ENCODE results near the gene CMC4.

CMC4 gene, protein sequence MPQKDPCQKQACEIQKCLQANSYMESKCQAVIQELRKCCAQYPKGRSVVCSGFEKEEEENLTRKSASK

DNA sequence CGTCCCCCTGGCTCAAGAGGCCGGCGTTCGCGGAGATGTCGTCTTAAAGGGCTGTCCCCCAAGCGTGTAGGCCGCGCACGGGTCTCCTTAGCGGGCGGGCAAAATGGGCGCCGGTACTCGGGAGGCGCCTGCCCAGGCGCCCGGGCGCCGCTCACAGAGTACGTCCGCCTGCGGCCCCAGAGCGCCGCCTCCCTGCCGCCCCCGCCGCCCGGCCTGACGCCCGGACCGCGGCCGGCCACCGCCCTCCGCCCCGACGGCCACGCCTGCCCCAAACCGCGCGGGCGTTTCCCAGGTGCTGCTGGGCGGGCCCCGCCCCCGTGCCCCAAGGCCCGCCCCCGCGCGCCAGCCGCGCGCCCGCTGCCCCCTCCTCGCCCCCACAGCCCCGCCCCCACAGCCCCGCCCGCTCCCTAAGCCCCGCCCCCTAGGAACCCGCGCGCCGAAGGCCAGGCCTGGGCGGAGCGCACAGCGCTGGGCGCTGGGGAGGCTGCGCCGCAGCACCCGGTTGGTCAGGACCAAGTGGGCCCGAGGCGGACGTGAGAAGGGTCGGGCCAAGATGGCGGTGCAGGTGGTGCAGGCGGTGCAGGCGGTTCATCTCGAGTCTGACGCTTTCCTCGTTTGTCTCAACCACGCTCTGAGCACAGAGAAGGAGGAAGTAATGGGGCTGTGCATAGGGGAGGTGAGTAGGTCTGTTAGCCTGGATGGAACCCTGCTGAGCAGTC is at the start of gene CMC4, which contains the start of the genes BRCC3 and MTCP1:
Gene CMC4 (minus strand): TSS at position 162 of the 719 bp plus-strand sequence. CDS start 7,113 bp downstream, outside the sequence.
Gene BRCC3 (plus strand): TSS at position 534 of the 719 bp plus-strand sequence. CDS start 20 bp downstream, at position 554.
Gene MTCP1 (minus strand): TSS at position 162 of the 719 bp plus-strand sequence. CDS start 5,126 bp downstream, outside the sequence.
- DNase-seq = peak; percentile 57 to 63 (median 61)

DNA sequence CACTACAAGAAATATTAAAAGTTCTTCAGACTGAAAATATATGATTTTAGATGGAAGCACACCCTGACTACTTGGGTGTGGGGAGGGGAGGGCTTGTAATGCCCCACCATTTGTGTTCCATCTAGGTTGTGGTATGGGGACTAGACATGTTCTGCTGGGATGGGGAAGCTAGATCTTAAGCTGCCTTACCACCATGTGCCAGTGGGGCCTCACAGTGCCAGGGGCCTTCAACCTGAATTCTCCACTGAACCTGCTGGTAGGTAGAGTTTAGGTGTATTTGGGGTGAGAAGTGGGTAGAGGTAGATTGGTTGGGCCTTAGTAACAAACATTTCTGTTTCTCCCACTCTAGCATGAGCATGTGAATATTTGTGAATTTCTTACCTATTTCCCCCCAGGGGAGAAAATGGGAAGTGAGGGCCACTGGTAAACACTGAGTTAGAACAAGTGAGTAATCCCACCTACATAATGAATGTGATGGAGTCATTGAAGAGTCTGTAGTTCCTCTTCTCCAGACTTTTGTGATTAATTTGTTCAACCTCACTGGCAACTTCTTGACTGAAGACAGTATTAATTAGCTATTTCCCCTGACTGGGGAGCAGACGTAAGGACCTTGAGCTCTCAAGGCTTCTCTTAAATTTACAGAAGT is 44.4 kb upstream of the CMC4 start:
- DNase-seq = no peak

DNA sequence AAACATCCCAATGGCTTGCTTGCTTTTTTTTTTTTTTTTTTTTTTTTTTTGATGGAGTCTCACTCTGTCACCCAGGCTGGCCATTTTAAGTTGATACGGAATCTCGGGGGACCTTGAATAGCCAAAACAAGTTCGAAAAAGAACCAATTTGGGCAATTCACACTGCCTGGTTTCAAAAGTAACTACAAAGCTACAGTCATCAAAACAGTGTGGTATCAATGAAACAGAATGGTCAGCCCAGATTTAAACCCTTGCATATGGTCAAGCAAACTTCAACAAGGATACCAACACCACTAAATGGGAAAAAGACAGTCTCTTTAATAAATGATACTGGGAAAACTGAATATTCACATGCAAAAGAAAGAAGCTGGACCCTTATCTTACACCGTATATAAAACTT is 42.2 kb upstream of the CMC4 start:
- no peak for DNase-seq

DNA sequence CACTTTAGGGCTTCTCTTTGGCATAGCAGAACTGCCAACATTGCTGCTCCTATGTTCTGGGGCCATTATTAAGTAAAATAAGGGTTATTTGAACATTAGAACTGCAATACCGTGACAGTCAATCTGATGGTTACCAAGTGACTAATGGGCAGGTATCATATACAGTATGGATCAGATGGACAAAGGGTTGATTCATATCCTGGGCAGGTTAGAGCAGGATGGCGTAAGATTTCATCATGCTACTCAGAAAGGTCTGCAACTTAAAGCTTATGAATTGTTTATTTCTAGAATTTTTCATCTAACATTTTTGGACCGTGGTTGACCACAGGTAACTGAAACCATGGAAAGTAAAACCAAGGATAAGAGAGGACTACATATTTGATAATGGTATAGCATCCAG is 41.2 kb upstream of the CMC4 start:
- DNase-seq = no peak

DNA sequence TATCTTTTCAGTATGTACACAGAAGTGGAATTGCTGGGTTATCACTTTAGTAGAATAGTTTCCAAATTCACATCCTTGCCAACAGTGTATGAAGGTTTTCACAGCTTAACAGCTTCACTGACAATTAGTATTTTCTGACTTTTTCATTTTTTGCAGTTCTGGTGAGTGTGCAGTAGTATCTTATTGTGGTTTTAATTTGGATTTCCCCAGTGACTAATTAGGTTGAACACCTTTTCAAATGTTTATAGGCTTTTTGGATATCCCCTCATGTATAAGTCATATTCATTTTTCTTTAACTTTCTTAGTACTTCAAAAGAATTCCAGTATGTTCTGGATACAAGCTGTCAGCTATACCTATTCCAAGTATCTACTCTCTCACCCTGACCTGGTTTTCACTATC is 37.5 kb upstream of the CMC4 start:
- DNase-seq = no peak

DNA sequence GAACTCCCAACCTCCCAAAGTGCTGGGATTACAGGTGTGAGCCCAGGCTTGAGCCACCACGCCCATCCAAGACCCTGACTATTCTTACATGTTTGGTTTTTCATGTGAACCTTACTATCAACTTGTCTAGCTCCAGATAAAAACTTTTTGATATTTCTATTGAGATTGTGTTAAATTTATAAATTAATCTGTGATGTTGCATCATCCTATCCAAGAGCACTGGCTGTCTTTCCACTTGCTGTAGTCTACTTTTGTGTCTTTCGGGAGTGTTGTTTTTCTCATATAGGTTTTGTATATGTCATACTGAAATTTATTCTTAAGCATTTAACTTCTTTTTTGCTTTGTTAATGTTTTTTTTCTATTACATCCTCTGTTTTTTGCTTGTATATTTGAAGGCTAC is 35.0 kb upstream of the CMC4 start:
- no peak for DNase-seq

DNA sequence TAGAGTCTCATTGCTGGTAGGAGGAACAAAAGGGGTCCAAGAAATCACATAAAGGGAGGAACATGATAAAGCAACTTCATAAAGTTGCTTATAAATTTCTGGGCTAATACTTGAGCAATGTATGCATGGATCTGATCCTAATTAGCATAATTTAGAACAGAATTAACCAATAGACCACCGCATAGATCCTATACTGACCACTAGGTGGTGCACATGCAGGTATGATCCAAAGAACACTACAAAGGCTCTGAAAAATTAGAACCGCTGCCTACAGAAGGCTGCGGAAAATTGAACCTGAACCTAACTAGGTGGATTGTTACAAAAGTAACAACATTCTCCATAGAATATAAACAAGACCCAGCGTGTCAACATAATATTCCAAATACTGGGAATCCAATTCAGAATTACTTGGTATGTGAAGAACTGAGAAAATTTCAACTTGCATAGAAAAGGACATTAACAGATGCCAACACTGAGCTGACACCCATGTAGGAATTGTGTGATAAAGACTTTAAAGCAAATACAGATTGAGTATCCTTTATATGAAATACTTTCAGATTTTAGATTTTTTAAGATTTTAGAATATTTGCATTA is 23.6 kb upstream of the CMC4 start:
- DNase-seq = no peak

DNA sequence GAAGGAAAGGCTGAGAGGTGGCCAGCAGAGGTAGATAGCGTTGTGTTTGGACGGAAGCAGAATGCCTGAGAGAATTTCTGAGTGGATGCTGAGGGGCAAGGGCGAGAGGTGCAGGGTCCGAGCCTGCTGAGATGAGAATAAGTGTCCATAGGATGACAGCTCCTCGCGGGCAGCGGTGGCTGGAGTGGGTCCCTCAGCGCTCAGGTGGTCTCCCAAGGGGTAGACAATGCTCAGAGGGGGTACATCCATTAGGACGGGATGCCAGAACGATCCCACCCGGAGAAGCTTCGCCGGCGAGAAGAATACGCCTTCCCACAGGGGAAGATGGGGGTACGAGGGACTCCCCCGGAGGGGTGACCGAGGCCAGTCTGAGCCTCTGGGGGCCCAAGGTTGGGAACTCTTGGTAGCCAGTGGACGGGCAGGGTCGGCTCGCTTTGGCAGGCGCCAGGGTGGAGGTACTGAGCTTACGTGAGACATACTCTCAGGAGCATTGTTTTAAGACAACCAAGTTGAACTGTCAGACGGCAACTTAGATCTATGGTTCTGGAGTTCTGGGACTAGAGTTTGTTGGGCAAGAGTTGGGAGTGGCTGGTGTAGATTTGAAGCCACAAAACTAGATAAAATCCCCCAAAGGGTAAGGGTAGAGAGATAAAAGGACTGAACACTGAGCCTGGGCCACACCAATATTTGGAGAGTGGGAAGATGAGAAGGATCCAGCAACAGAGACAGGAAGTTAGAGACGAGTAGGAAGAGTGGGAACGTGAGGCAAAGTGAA is 16.2 kb upstream of the CMC4 start:
- no peak for DNase-seq

DNA sequence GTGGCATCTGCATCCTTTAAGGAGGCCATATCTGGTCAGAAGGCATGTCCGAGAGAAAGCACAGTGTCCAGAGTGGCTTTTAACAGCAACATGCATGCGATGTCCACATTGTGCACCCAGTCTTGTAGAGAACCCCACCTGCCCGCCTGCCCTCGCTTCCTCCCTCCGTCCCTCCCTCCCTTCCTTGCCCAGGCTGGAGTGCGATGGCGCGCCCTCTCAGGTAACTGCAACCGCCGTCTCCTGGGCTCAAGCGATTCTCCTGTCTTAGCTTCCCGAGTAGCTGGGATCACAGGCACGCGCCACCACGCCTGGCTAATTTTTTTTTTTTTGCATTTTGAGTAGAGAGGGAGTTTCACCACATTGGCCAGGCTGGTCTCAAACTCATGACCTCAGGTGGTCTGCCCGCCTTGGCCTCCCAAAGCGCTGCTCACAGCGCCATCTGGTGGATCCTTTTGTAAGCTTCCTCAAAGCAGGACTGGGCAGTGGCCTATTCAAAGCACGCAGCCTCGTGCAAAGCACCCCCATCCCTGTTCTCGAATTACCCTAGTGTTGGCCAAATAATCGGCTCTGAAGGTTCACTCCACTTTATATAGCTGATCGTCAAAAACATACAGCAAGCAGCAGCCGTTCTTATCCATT is 15.4 kb upstream of the CMC4 start:
- peak in 2 of 4 experiments; percentile 8 to 9 for DNase-seq

DNA sequence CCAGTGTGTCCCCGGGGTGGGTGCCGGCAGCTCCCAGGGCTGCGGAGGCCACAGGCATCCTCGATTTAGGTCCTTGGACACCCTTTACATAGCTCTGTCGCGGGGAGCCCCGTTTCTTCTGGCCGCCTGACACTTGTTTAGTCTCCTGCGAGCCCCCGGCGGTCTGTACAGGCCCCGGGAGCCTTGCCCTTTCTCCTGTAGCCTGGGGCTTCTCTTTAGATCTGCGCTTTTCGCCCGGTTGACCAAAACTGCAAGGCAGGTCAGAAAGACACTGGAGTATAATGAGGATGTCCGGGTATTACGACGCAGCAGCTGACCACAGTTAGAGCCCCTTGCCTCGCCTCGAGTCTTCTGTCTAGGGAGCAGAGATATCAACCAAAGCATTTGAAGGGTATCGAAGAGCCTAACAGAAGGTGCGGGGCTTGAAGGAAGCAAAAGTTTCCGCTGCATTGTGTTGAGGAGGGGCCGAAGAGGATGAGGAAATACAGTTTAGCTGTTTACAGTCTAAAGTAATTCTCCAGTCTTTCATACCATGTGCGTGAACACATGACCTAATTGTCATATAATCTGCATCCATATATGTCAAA is 851 bp upstream of the CMC4 start:
- peak in 1 of 4 experiments; percentile 22 for DNase-seq

DNA sequence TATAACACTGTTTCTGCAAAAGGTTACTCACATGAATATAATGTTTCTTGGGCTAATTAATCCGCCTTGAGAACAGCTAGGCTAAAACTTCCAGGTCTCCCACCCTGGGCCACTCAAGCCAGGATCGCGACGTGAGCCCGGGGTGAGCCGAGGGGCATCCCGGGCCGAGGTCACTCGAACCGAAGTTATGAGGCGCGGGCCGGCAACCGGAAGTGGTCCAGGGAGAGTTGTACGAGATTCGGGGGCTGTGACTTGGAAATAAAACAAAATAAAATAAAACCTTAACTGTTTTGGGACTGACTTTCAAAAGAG is 317 bp downstream of the CMC4 start:
- DNase-seq = no peak

DNA sequence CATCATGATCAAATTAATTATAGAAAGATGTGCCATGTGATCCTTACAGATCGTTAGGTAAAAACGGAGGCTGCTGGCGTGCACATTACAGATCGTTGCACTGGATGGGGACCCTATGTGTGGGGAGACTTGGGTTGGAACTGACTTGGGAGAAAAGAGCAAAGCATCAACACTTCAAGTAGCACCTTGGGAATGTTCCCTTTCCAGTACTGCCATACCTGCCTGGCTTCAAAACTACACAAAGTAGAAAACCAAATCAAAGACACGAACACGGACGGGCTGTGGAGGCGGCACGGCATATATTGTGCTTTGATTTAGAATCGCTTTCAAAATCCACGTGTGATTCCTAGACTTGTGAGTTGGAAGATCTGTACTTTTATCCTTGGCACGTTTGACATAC is 898 bp downstream of the CMC4 start:
- no peak for DNase-seq

DNA sequence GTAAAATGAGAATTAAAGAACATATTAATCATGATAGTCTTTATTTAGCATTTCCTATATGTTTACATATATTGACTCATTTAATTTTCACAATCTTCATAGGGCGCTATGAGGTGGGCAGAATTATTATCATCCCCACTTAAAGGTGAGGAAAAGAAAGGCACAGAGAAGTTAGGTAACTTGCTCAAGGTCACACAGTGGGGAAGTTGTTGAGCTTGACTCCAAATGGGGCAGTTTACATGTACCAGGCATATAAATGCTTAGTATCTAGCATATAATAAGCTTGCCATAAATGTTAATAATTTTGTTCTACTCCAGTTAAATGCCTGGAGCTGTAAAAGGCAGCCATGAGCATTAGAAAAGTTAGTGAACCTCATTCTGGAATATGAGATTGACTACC is 1.5 kb downstream of the CMC4 start:
- no peak for DNase-seq

DNA sequence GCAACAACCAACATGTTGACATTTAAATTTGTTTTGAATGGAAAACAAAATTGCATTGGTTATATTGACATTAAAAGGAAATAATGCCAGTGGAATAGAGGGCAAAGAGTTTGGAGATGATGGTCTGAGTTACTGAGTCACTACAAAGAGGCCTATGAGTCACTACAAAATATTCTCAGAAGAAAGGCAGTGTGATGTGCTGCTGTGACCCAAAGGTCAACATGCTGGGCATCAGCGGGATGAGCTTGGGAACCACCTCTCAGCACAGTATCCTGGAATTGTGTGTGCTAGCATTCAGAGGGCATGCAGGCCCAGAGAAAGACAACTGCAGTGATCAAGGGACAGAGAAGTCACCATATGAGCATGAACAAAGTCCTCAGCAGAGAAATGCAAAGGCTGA is 2.8 kb downstream of the CMC4 start:
- no peak for DNase-seq

DNA sequence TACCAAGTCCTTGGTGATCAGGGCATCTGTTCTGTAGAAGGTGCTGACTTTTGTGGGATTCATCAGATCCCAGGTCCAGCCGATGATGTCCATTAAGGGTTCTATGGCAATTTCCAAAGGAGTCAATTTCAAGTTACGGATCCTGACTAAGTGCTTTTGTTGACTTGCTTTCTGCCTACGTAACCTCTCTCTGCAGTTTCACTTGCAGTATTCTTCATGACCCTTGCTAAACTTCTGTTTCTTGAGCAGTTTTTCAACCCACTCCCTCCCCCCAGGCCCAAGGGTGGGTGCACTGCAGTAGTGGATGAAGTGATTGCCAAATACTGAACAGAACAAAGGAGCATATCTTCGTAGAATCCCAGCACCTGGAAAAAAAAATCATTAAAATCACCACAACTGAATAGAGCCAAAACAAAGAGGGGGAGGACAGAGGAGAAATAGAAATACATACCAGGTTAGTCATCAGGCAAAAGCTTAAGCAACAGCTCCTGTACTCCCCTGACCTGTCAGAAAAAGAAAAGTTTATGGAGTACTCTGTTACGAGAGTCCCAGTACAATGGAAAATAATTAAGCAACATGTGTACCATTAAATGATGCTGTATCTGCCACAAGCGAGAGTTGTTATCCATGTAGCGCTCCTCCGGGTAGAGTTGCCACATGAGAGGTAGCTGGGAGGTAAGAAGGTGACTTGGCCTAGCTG is 5.8 kb downstream of the CMC4 start:
- no peak for DNase-seq

DNA sequence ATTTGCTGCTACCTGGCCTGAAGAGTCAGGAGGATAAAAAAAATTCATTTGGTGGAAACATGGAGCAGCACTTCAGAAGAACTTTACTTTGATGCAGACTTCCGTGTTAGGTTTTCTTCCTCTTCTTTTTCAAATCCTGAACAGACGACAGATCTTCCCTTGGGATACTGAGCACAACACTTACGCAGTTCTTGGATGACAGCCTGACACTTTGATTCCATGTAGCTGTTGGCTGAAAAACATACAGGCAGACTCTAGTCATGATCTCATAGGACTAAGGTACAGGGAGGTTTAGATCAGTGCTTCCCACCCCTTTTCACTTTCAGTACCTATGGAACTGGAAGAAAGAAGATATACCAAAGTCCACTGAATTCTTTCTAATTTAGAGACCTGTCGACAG is 9.2 kb downstream of the CMC4 start:
- no peak for DNase-seq

DNA sequence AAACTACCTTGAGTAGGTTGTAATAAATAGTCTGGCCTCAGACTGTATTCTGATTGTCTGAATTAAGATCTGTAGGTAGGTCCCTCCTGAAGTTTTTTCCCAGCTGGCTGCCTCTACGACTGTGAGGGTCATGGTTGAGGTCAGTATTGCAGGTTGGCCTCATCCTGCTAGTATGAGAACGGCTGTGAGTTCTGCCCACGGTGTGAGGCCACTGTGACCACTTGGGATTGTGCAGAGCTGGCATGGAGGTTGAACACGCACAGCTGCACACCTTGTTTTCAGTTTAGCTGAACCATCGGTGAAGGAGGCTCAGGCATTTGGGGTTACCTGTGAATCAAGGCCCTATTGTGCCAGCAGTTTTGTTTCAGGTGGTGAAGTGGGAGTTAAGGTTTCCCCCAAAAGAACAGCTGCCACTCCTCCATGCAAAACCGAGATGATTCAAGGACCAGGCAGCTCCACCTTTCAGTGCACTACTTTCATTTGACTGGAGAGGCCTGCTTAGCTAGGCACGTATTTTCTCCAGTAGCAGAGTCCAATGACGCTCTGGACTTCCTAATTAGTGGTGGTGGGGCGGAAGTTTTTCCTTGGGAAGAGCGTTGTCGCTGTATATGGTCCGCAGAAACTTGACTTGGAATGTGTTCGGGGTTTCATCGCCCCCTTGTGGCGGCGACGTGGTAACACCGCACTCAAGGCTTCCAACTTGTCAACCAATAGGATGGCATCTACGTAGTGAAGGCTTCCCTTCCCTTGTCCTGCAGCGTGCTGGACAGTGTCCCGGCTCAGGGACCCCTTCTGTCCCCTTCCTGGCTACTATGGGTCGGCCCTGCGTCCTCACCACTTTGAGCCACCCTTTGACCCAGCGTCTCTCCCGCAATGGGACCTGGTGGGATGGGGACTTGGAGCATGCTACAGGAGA is 13.8 kb downstream of the CMC4 start:
- DNase-seq = peak in 1 of 4 experiments; percentile 6

DNA sequence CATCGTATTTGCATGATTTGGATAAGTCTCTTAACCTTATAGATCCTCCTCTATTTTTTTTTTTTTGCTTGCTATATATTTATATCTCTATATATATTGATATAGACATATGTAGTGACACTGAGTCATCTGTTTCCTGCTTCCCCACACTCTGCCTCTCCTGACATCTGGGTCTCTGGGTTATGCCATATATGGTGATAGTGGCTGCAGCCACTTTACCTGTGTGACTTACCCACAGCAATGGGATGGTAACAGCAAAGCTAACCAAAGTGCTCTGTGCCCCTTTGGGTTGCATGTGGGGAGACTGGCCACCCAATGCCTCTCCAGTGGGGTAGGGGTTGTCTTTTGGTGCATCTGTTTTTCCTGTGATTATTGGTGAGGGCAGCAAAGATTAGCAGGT is 14.5 kb downstream of the CMC4 start:
- no peak for DNase-seq

DNA sequence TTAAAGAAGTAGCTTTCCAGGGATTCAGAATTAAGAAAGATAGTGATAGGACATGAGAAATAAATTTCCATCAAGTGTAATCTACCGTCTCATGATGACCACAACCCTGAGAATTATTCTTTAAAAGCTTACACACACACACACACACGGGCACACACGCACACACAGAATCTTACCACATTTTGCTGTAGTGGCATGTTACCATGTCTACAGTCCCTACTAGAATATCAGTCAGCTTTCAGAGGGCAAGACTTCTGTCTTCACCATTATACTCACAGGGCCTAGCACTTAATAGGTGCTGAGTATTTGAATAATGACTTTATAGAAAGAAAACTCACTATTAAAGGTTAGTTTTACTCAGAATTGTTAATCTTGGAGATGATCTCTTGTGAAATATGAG is 15.4 kb downstream of the CMC4 start:
- DNase-seq = no peak

DNA sequence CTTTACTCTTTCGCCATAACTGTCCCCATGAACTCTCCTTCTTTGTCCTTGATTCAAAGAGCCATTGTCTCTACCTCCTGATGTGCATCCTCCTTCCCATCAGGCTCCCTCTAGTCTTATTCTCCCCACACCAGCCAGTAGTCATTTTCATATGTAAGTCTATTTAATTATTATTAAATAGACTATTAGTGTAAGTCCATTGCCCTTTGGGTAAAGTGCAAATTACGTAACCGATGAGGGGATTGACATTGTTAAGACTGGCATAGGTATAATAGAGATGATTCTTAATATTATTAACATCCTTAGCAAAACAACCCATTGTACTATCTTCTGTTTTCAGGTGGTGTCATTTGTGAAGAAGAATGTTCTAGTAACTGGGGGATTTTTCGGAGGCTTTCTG is 16.7 kb downstream of the CMC4 start:
- DNase-seq = no peak

DNA sequence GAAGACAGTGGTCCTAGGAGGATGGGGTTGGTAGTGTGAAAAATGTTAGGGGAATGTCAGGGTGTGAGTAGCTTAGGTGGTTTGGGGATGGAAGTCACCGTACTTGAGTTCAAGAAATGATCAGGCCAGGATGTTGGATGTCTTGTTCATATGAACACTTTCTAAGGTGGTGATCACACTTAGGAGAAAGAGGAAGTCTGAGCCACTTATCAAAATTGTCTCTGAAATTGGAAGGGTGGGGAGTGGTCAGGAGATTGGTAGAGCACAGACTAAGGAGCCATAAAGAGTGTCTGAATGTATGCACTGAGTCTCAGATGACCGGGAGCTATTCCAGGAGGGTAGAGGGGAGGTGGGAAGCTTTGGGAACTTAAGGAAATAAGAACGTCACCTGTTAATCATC is 17.3 kb downstream of the CMC4 start:
- DNase-seq = no peak
